ENCODE results near the gene TMEM120B.

The TMEM120B gene

DNA sequence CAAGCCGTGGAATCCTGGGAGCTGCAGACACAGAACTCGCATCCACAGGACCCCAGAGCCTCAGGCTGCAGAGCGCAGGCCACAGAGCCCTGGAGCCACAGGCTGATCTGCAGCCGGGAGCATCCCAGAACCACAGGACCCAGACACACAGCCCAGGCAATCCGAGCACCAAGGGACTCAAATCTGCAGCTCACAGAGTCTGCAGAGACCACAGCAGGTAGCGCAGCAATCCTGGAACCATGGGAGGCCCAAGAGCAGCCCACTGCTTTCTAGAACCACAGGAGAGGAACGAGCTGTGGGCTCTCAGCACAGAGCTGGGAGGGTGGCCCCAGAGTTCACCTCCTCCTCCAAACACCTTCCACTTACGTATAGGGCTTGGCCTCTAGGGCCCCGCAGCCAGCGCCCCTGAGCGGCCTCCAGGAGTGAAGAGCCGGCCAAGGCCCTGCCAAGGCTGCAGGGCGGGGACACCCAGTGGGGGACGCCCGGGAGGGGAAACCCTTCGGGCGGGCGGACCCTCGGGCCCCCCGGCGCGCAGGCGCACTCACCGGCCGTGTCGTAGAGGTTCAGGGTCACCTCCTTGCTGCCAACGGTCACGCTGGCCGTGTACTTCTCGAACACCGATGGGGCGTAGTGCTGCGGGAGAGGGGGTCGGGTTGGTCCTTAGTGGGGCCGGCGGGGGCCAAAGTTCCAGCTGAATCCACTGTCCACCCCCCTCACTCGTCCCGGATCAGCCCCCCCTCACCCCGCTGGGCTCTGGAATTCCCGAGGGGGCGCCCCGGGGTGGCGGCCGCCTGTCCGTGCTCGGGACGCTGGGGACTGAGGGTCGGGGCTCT lies 80.3 kb downstream of the TMEM120B start:
- no peak for DNase-seq (ENCODE audit: low spot score)

GRCh38 chr12:121793440-121793837 lies 80.9 kb downstream of the TMEM120B start, which contains the start of gene RHOF:
Gene RHOF, minus strand, starts transcription at chr12:121793688. Its CDS starts 55 bp downstream, at chr12:121793633.
- DNase-seq (ENCODE audit: low spot score) = no peak

DNA sequence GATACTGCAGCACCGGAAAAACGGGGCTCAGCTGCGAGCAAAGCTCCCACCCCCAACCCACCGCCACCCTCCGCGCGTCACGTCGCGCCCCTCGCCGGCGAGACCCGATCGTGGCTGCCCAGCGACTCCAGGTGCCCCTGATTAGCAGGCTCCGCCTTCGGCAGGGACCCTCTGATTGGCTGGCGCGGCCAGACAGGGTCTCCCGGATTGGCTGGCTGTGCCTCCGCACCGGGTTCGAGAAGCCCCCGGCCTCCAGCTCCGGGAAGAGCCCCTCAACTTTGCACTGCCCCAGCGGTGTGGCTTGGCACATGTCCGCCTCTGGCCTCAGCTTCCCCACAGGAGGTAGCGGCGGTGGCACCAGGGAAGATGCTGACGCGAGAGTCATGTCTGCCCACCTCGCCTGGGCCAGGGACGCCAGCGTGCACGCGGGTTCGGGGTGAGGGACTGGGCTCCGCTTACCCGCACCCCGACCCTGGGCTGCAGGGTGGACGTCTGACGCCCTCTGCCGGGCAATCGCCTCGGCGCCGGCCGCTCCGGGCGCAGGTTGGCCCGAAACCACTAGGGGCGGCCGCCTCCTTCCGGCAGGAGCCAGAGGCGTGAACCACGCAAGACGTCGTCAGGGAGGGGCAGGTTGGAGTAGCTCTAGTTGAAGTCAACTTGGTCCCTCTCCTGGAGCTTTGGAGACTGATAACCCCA lies 81.4 kb downstream of the TMEM120B start:
- DNase-seq (ENCODE audit: low spot score) = peak; percentile 92

DNA sequence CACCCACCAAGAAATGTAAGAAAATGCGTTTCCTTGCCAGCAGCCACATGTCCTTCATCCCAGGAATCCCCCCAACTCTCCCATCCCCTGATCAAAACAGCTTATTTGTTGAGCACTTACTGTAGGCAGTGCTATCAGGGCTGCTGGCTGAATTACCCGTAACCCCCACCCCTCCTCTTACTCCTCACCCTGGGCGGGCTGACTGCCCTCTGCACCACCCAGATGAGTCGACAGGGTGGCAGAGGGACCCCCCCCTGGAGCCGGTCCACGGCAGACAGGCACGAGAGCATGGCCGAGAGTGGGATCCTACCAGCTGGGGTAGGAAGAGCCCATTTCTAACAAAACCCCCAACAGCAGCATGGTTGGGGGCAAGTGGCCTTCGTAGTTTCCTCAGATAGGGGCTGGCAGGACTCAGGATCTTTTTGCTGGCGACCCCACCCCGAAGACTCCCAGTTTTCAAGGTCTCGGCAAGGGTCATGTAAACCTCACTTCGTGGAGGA lies 82.0 kb downstream of the TMEM120B start:
- DNase-seq (ENCODE audit: low spot score) = no peak

DNA sequence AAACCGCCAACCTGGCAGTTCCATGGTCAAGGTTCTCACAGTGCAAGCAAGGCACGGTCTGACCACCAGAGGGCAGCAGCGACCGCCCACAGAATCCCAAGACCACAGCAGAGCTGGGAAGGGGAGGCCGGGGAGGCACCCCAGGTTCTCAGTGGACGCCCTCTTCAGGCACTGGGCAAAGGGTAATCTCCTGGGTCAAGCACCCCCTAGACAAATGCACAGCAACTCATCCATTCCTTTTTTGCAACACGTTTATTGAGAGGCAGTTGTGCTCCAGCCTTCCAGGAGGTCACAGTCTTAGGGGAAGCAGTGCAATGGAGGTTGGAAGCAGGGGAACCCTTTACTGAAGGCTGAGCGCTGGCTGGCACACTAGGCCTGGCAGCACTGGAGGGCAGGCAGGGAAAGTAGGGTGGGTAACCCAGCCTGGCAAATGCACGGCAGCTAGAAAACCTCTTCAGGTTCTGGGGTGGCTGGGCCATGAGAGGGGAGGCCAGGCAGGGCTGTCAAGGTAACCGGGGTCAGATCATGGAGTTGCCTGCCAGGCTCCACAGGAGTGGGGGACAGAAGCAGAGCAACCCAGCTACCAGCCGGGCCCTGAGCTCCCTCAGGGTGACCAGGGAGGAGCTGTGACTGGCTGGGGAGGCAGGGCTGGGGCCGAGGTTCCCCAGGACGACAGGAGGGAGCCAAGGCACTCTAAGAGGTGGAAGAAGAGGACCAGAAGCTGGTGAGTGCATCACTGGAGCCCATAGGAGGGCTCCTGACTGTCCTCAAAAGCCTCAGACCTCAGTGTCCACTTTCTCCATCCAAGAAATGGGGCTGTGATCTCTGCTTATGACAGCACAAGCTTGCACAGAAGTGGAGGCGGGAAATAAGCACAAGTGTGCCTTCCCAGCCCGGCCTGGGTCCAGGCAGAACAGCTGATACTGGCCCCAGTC lies 82.7 kb downstream of the TMEM120B start:
- peak; percentile 71 for DNase-seq (ENCODE audit: low spot score)

- peak; percentile 86 for DNase-seq (ENCODE audit: low spot score)
These were observed 84.6 kb downstream of the TMEM120B start for GRCh38 chr12:121796855-121797751.

- DNase-seq (ENCODE audit: low spot score) = no peak
These were observed 85.6 kb downstream of the TMEM120B start for GRCh38 chr12:121797937-121798786.

DNA sequence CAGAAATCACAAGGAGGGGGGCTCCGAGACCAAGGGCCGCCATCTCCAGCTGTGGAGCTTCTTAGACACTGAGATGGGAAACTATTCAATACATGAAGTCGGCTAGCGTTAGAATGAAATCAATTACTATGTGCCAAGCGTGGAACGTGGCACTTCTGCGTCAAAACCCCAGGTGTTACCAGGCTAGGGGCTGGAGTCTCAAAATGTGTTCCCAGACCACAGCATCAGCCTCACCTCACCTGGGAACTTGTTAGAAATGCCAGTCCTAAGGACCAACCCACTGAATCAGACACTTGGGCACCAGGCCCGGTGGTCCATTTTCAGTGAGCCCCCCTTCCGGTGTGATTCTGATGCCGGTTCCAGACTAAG lies 86.2 kb downstream of the TMEM120B start:
- no peak for DNase-seq (ENCODE audit: low spot score)

GRCh38 chr12:121799156-121799841 lies 86.7 kb downstream of the TMEM120B start:
- no peak for DNase-seq (ENCODE audit: low spot score)

DNA sequence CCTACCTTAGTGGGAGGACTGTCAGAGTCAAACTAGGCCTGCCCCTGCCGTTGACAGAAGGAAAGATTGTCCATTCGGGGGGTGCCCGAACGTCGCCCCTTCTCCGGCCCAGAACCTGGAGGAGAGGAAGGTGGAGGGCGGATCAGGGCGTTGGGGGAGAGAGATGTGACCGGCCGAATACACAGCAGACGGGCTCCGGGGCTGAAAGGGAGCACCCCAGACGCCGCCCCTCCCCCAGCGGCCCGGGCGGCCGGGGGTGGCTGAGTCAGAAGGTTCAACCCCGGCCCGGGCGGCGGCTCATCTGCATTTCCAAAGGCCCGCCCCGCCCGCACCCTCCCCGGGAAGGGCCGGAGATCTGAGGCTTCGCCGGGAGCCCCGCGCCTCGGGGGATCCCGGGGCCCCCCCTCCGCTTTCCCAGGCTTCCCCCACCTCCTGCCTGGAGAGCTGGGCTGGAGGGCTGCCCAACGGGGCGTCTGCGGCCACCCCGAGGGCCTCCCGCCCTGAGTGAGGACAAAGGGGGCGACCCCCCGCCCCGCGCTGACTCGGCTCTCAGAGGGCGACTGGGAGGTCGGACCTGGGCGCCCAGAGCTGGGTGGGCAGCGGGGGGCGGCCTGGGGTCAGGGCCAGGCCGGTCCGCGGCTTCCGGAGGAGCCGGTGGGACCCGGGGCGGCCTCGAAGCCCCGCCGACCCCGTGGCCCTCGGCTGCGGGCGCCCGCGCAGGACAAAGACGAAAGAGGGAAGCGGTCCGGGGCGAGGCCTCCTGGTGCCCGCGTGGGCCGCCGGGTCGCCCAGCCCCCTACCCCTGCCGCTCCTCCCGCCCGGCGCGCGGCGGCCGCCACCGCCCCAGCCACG lies 87.5 kb downstream of the TMEM120B start:
- DNase-seq (ENCODE audit: low spot score) = peak; percentile 74

GRCh38 chr12:121800694-121801594 lies 88.4 kb downstream of the TMEM120B start:
- DNase-seq (ENCODE audit: low spot score) = no peak

GRCh38 chr12:121801595-121802484 lies 89.3 kb downstream of the TMEM120B start:
- no peak for DNase-seq (ENCODE audit: low spot score)

DNA sequence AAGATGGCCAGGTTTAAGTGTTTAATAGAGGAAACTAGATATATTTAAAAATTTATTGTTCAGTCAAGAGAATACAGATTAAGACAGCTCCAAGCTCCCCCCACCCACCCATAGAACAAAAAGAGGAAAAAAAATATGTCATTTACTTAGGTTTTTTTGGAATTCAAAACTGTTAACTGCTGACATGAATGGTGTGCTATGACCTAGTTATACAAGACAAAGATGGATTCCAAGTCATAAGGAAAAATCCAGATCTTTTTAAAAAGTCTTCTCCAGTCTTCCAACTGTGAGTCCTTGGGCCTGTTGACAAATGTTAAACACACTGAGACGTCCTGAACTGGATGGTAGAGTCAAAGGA lies 89.9 kb downstream of the TMEM120B start:
- no peak for DNase-seq (ENCODE audit: low spot score)

- peak; percentile 89 for DNase-seq (ENCODE audit: low spot score)
These were observed 90.5 kb downstream of the TMEM120B start for GRCh38 chr12:121802843-121803698.

DNA sequence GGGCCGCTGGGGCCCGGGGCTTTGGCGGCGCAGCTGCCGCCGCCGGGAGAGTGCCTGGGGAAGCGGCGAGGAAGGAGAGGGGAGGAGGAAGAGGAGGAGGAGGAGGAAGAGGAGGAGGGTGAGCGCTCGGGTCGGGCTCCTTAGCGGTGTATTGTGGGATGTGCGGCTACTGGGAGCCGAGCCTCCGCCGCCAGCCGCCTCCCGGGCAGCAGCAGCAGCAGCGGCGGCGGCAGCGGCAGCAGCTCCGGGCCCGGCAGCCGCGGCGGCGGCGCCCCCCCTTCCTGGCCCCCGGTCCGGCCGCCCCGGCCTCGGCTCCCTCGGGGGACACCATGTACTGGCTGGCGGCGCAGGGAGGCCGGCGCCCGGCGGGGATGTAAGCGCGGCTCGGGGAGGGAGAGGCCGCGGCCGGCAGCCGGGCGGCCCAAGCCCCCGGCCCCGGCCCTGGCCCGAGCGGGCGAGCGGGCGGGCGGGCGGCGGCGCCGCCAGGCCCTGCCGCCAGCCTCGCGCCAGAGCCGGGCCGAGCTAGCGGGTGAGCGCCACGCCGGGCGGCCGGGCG lies 91.4 kb downstream of the TMEM120B start, which contains the start of gene SETD1B:
Gene SETD1B (plus strand): TSS at position 149 of the 556 bp plus-strand sequence. CDS start 729 bp downstream, outside the sequence.
- DNase-seq (ENCODE audit: low spot score) = no peak
